Neural progenitor cell (in vitro differentiated cells): ENCODE measurements around the gene ACAD10. TPM values are rescaled to one million over a fixed set of nuclear protein-coding genes. Genes with fewer than 3 reads are reported as not detected.
"Not testable (repeated sequence)": the region's sequence is repeated elsewhere in the genome, so short reads cannot be mapped to it uniquely, and the experiment has no call there.

ENCODE experiments used
- DNase-seq: peaks from one replicate; pipeline ENCODE4 v3.0.0-alpha.2; 2016; ENCODE audit warnings: low spot score
- H2AFZ ChIP-seq: fragments of 200-600 bp; sonication (generic); replicated peaks from 2 replicates; pipeline ENCODE4 v1.6.1; 2016; ENCODE audit warnings: antibody characterized with exemption
- H3F3A ChIP-seq: fragments of 200-600 bp; sonication (generic); 2 replicates; pipeline ENCODE4 v1.6.1; 2016; ENCODE audit warnings: antibody characterized with exemption, low read depth
- H3K27ac ChIP-seq: fragments of 200-600 bp; sonication (generic); 2 replicates; pipeline ENCODE4 v1.5.1; 2016; ENCODE audit warnings: mild to moderate bottlenecking
- H3K27me3 ChIP-seq: fragments of 200-600 bp; sonication (generic); 2 replicates; pipeline ENCODE4 v1.6.1; 2016; ENCODE audit warnings: mild to moderate bottlenecking, moderate library complexity
- H3K36me3 ChIP-seq: fragments of 200-600 bp; sonication (generic); 2 replicates; pipeline ENCODE4 v1.5.1; 2016
- H3K4me1 ChIP-seq: fragments of 200-600 bp; sonication (generic); 2 replicates; pipeline ENCODE4 v1.6.1; 2016; ENCODE audit warnings: mixed run types
- H3K4me2 ChIP-seq: fragments of 200-600 bp; sonication (generic); 2 replicates; pipeline ENCODE4 v1.6.1; 2016
- H3K4me3 ChIP-seq: fragments of 200-600 bp; sonication (generic); 2 replicates; pipeline ENCODE4 v1.5.1; 2016
- H3K79me2 ChIP-seq: fragments of 200-600 bp; sonication (generic); 2 replicates; pipeline ENCODE4 v1.6.1; 2016; ENCODE audit warnings: low read depth
- H3K9ac ChIP-seq: fragments of 200-600 bp; sonication (generic); 2 replicates; pipeline ENCODE4 v1.6.1; 2016
- H3K9me3 ChIP-seq: fragments of 200-600 bp; sonication (generic); 2 replicates; pipeline ENCODE4 v1.5.1; 2016; ENCODE audit warnings: low read depth
- H4K20me1 ChIP-seq: fragments of 200-600 bp; sonication (generic); 2 replicates; pipeline ENCODE4 v1.6.1; 2016; ENCODE audit warnings: low read depth
- H3K27ac Mint-ChIP-seq: 3 replicates; pipeline ENCODE4 v1.8.0; 2021; ENCODE audit warnings: mixed read lengths
- H3K27me3 Mint-ChIP-seq: 2 replicates; pipeline ENCODE4 v1.8.0; 2022; ENCODE audit warnings: low read depth, mild to moderate bottlenecking, inconsistent platforms, moderate library complexity, mixed read lengths; ENCODE audit not compliant: insufficient read depth
- H3K36me3 Mint-ChIP-seq: 3 replicates; pipeline ENCODE4 v1.8.0; 2021; ENCODE audit warnings: mixed read lengths
- H3K4me1 Mint-ChIP-seq: 3 replicates; pipeline ENCODE4 v1.8.0; 2021; ENCODE audit warnings: mixed read lengths
- H3K4me3 Mint-ChIP-seq: 3 replicates; pipeline ENCODE4 v1.8.0; 2021; ENCODE audit warnings: mild to moderate bottlenecking, moderate library complexity, mixed read lengths
- H3K9me3 Mint-ChIP-seq: 3 replicates; pipeline ENCODE4 v1.8.0; 2020; ENCODE audit warnings: mixed read lengths
- EZH2 ChIP-seq: fragments of 200-600 bp; sonication (generic); IDR thresholded peaks from 2 replicates; pipeline ENCODE4 v1.6.1; 2017; ENCODE audit warnings: antibody characterized with exemption, mild to moderate bottlenecking, moderate library complexity
- EZH2phosphoT487 ChIP-seq: fragments of 200-600 bp; sonication (generic); IDR thresholded peaks from 2 replicates; pipeline ENCODE4 v1.6.1; 2017; ENCODE audit warnings: antibody characterized with exemption
- total RNA-seq: library from RNA; depleted of rRNA; stranded (reverse); fragments of >200 nt; gene quantifications from 2 replicates; pipeline ENCODE4 v1.2.3, GENCODE V29; 2015; ENCODE audit warnings: low replicate concordance
- TF ChIP-seq, protein P1 (sequence below): fragments of 200-600 bp; sonication (generic); IDR thresholded peaks from 2 replicates; pipeline ENCODE4 v1.5.1; 2017; ENCODE audit warnings: antibody characterized with exemption, mild to moderate bottlenecking

The ACAD10 gene
- total RNA-seq, 1 donor from 2014 or later = 13.8 TPM

DNA sequence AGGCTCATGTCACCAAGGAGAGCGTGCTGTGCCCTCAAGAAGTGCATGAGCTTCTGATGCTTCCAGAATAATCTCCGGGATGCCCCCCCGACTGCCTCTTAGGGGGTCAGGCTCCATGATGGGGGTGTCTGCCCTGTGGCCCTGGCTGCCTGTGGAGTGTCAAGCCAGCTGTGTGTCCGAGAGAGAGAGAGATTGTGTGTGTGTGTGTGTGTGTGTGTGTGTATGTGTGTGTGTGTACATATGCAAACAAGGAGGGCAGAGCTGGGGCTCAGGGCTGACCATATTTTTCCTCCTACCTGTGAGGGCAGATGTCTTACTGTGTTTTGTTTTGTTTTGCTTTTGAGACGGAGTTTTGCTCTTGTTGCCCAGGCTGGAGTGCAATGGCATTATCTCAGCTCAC, 75.2 kb downstream of the ACAD10 start:
- H3K36me3 ChIP-seq = no peaks in the 10 kb centered on the region
- peaks cover 45% of the 10 kb centered on the region for H3K4me1 Mint-ChIP-seq
- no peaks in the 10 kb centered on the region for H4K20me1 ChIP-seq
- H3K9ac ChIP-seq = no peak overlapping the region
- no peaks in the 10 kb centered on the region for H3K9me3 ChIP-seq
- H3K4me3 ChIP-seq = no peak overlapping the region
- DNase-seq = no peak
- peak overlapping the region; percentile 96 for H3K27ac ChIP-seq
- H2AFZ ChIP-seq = no peak overlapping the region
- no peaks in the 10 kb centered on the region for H3K27me3 ChIP-seq
- peak overlapping the region; percentile 68 for H3K27ac Mint-ChIP-seq
- H3K79me2 ChIP-seq = no peaks in the 10 kb centered on the region
- TF ChIP-seq EZH2phosphoT487 (no peak), EZH2 (no peak)
- H3K36me3 Mint-ChIP-seq = no peaks in the 10 kb centered on the region
- peaks cover 12% of the 10 kb centered on the region for H3K27me3 Mint-ChIP-seq
- H3K4me1 ChIP-seq = peaks cover 39% of the 10 kb centered on the region
- no peaks in the 10 kb centered on the region for H3K9me3 Mint-ChIP-seq
- no peak overlapping the region for H3K4me3 Mint-ChIP-seq
- no peak overlapping the region for H3K4me2 ChIP-seq
- peaks cover 41% of the 10 kb centered on the region for H3F3A ChIP-seq

GRCh38 chr12:111761706-111762105, 75.9 kb downstream of the ACAD10 start:
- Histone ChIP-seq H3K79me2 (no peaks in the 10 kb centered on the region), H3K27me3 (no peaks in the 10 kb centered on the region), H3K4me3 (no peak overlapping the region), H2AFZ (no peak overlapping the region), H3K4me2 (peak overlapping the region; percentile 60), H3K9ac (no peak overlapping the region), H3F3A (peaks cover 41% of the 10 kb centered on the region), H3K27ac (peak overlapping the region; percentile 96), H4K20me1 (no peaks in the 10 kb centered on the region), H3K36me3 (no peaks in the 10 kb centered on the region), H3K9me3 (no peaks in the 10 kb centered on the region), H3K4me1 (peaks cover 41% of the 10 kb centered on the region)
- DNase-seq = peak; percentile 86
- TF ChIP-seq EZH2phosphoT487 = peak; percentile 24
- TF ChIP-seq, protein P1, sequence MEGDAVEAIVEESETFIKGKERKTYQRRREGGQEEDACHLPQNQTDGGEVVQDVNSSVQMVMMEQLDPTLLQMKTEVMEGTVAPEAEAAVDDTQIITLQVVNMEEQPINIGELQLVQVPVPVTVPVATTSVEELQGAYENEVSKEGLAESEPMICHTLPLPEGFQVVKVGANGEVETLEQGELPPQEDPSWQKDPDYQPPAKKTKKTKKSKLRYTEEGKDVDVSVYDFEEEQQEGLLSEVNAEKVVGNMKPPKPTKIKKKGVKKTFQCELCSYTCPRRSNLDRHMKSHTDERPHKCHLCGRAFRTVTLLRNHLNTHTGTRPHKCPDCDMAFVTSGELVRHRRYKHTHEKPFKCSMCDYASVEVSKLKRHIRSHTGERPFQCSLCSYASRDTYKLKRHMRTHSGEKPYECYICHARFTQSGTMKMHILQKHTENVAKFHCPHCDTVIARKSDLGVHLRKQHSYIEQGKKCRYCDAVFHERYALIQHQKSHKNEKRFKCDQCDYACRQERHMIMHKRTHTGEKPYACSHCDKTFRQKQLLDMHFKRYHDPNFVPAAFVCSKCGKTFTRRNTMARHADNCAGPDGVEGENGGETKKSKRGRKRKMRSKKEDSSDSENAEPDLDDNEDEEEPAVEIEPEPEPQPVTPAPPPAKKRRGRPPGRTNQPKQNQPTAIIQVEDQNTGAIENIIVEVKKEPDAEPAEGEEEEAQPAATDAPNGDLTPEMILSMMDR = no peak
- H3K36me3 Mint-ChIP-seq = no peaks in the 10 kb centered on the region
- H3K27me3 Mint-ChIP-seq = peaks cover 12% of the 10 kb centered on the region
- peaks cover 49% of the 10 kb centered on the region for H3K4me1 Mint-ChIP-seq
- H3K4me3 Mint-ChIP-seq = peak overlapping the region; percentile 75
- no peaks in the 10 kb centered on the region for H3K9me3 Mint-ChIP-seq
- peak overlapping the region; percentile 95 for H3K27ac Mint-ChIP-seq

DNA sequence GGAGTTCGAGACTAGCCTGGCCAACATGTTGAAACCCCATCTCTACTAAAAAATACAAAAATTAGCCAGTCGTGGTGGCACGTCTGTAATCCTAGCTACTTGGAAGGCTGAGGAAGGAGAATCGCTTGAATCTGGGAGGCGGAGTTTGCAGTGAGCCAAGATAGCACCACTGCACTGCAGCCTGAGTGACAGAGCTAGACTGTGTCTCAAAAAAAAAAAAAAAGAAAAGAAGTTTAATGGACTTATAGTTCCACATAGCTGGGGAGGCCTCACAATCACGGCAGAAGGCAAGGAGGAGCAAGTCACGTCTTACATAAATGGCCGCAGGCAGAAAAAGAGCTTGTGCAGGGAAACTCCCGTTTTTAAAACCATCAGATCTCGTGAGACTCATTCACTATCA, 77.7 kb downstream of the ACAD10 start:
- DNase-seq, H3K9me3 Mint-ChIP-seq, H3K27ac ChIP-seq, H3K4me3 ChIP-seq, H3K27me3 ChIP-seq, H3K9ac ChIP-seq, H3K9me3 ChIP-seq, H3K36me3 ChIP-seq, H3K4me3 Mint-ChIP-seq, H3K4me2 ChIP-seq, H3K36me3 Mint-ChIP-seq, H3K27ac Mint-ChIP-seq, H2AFZ ChIP-seq: not testable (repeated sequence)
- Histone ChIP-seq H3F3A (peaks cover 37% of the 10 kb centered on the region), H3K4me1 (peaks cover 40% of the 10 kb centered on the region), H4K20me1 (peaks cover 10% of the 10 kb centered on the region), H3K79me2 (peaks cover 13% of the 10 kb centered on the region)
- H3K4me1 Mint-ChIP-seq = peaks cover 55% of the 10 kb centered on the region
- peaks cover 10% of the 10 kb centered on the region for H3K27me3 Mint-ChIP-seq

GRCh38 chr12:111764120-111764821, 78.4 kb downstream of the ACAD10 start:
- Mint-ChIP-seq H3K4me3 (no peak overlapping the region), H3K27ac (no peak overlapping the region), H3K27me3 (peaks cover 13% of the 10 kb centered on the region), H3K36me3 (no peaks in the 10 kb centered on the region), H3K4me1 (peaks cover 49% of the 10 kb centered on the region), H3K9me3 (no peaks in the 10 kb centered on the region)
- Histone ChIP-seq H3K9me3 (no peaks in the 10 kb centered on the region), H2AFZ (no peak overlapping the region), H4K20me1 (peaks cover 16% of the 10 kb centered on the region), H3K4me1 (peaks cover 36% of the 10 kb centered on the region), H3K27ac (no peak overlapping the region), H3K9ac (no peak overlapping the region), H3K4me2 (no peak overlapping the region), H3K79me2 (peaks cover 20% of the 10 kb centered on the region), H3F3A (peaks cover 37% of the 10 kb centered on the region), H3K4me3 (no peak overlapping the region), H3K36me3 (no peaks in the 10 kb centered on the region), H3K27me3 (no peaks in the 10 kb centered on the region)
- TF ChIP-seq EZH2phosphoT487 (no peak), EZH2 (no peak)
- TF ChIP-seq, protein P1 = no peak
- DNase-seq = no peak
